Activated CD4-positive, alpha-beta memory T cell treated with anti-CD3 and anti-CD28 coated beads, Interleukin-2, amount 10 ng/mL, durations not matched to agents 7 days and 5 days (primary cell): ENCODE results near the gene GRIK4. TPM values are rescaled to one million over a fixed set of nuclear protein-coding genes. Genes with fewer than 3 reads are reported as not detected.

Experiments
- CTCF ChIA-PET: fragments of 350-600 bp; sonication (Branson Sonifier 250); formaldehyde crosslinking; loops from one replicate; lab custom pipeline; 2021; ENCODE audit warnings: antibody characterized with exemption, inconsistent platforms; lab: Charles Lee
- POLR2A ChIA-PET: fragments of 350-600 bp; sonication (Branson Sonifier 250); formaldehyde crosslinking; loops from one replicate; lab custom pipeline; 2021; ENCODE audit warnings: antibody characterized with exemption; lab: Charles Lee
- DNase-seq: peaks from one replicate; pipeline ENCODE4 v3.0.0-alpha.2; 2020
- H3K27ac Mint-ChIP-seq: one replicate; pipeline ENCODE4 v1.8.0; 2021; ENCODE audit warnings: mild to moderate bottlenecking, mixed read lengths
- H3K27me3 Mint-ChIP-seq: one replicate; pipeline ENCODE4 v1.8.0; 2021; ENCODE audit warnings: mixed read lengths
- H3K36me3 Mint-ChIP-seq: one replicate; pipeline ENCODE4 v1.8.0; 2021; ENCODE audit warnings: low read depth, mixed read lengths
- H3K4me1 Mint-ChIP-seq: one replicate; pipeline ENCODE4 v1.8.0; 2021; ENCODE audit warnings: mixed read lengths
- H3K4me3 Mint-ChIP-seq: one replicate; pipeline ENCODE4 v1.8.0; 2021; ENCODE audit warnings: mild to moderate bottlenecking, mixed read lengths
- H3K9me3 Mint-ChIP-seq: one replicate; pipeline ENCODE4 v1.8.0; 2021; ENCODE audit warnings: mixed read lengths
- total RNA-seq, 2 experiments: library from RNA; stranded (reverse); gene quantifications; one replicate each; pipeline ENCODE4 v1.2.3, GENCODE V29; 2021

Gene GRIK4
- total RNA-seq, 2 experiments from 2014 or later: not detected

DNA sequence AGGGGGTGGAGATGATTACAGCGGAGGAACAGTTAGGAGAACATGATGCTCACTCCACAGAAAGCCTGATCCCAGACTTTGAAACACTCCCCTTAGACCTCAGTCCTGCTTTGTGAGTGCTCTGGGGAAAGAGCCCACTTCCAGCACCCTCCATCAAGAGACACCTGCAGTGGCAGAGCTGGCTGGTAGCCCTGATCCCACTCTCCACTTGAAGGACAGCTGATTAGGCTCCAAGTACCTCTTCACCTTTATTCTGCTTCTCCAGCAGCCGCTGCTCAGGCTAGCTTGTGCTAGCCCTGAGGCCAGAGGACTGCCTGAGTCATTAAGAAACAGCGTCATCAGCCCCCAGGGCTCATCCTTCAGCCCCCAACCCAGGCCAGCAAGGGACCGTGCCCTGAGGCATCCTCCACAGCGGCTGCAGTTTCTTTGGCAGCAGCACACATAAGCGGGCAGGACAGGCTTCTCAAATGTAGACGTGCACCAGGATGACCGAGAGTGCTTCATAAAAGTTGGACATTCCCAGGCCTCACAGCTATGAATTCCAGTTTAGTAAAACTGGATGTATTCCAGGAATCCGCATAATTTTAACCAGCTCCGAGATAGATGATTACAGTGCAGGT, 366.3 kb downstream of the GRIK4 start:
- H3K36me3 Mint-ChIP-seq: no peaks in the 10 kb centered on the region
- DNase-seq: no peak
- no peaks in the 10 kb centered on the region for H3K4me1 Mint-ChIP-seq
- ChIA-PET POLR2A (no interaction called here), CTCF (no interaction called here)
- H3K4me3 Mint-ChIP-seq: no peak overlapping the region
- no peak overlapping the region for H3K27ac Mint-ChIP-seq
- peaks cover 8% of the 10 kb centered on the region for H3K27me3 Mint-ChIP-seq
- H3K9me3 Mint-ChIP-seq: peaks cover 7% of the 10 kb centered on the region

- Mint-ChIP-seq H3K4me3 (no peak overlapping the region), H3K4me1 (no peaks in the 10 kb centered on the region), H3K27me3 (peaks cover 7% of the 10 kb centered on the region), H3K9me3 (peaks cover 7% of the 10 kb centered on the region), H3K36me3 (no peaks in the 10 kb centered on the region), H3K27ac (no peak overlapping the region)
- ChIA-PET CTCF (no interaction called here), POLR2A (no interaction called here)
- no peak for DNase-seq
Observed at GRCh38 chr11:120878781-120879180, 367.2 kb downstream of the GRIK4 start.

GRCh38 chr11:120880498-120881175, 369.1 kb downstream of the GRIK4 start:
- Mint-ChIP-seq H3K4me1 (no peaks in the 10 kb centered on the region), H3K27me3 (peaks cover 7% of the 10 kb centered on the region), H3K9me3 (peaks cover 7% of the 10 kb centered on the region), H3K4me3 (no peak overlapping the region), H3K36me3 (no peaks in the 10 kb centered on the region), H3K27ac (no peak overlapping the region)
- ChIA-PET CTCF (no interaction called here), POLR2A (no interaction called here)
- no peak for DNase-seq

- no peaks in the 10 kb centered on the region for H3K9me3 Mint-ChIP-seq
- no peaks in the 10 kb centered on the region for H3K36me3 Mint-ChIP-seq
- H3K4me3 Mint-ChIP-seq: no peak overlapping the region
- H3K27ac Mint-ChIP-seq: no peak overlapping the region
- H3K4me1 Mint-ChIP-seq: no peaks in the 10 kb centered on the region
- CTCF ChIA-PET: no interaction called here
- H3K27me3 Mint-ChIP-seq: peaks cover 10% of the 10 kb centered on the region
- POLR2A ChIA-PET: no interaction called here
- DNase-seq: no peak
Observed at GRCh38 chr11:120881596-120881995, 370.0 kb downstream of the GRIK4 start.

GRCh38 chr11:120882175-120882574, 370.6 kb downstream of the GRIK4 start:
- Mint-ChIP-seq H3K36me3 (no peaks in the 10 kb centered on the region), H3K9me3 (no peaks in the 10 kb centered on the region), H3K27me3 (peaks cover 10% of the 10 kb centered on the region), H3K27ac (no peak overlapping the region), H3K4me3 (no peak overlapping the region), H3K4me1 (no peaks in the 10 kb centered on the region)
- POLR2A ChIA-PET: no interaction called here
- DNase-seq: no peak
- CTCF ChIA-PET: no interaction called here

GRCh38 chr11:120883404-120884080, 372.0 kb downstream of the GRIK4 start:
- POLR2A ChIA-PET: no interaction called here
- Mint-ChIP-seq H3K27ac (no peak overlapping the region), H3K4me1 (no peaks in the 10 kb centered on the region), H3K4me3 (no peak overlapping the region), H3K36me3 (no peaks in the 10 kb centered on the region), H3K9me3 (no peaks in the 10 kb centered on the region), H3K27me3 (peaks cover 10% of the 10 kb centered on the region)
- CTCF ChIA-PET: no interaction called here
- no peak for DNase-seq

DNA sequence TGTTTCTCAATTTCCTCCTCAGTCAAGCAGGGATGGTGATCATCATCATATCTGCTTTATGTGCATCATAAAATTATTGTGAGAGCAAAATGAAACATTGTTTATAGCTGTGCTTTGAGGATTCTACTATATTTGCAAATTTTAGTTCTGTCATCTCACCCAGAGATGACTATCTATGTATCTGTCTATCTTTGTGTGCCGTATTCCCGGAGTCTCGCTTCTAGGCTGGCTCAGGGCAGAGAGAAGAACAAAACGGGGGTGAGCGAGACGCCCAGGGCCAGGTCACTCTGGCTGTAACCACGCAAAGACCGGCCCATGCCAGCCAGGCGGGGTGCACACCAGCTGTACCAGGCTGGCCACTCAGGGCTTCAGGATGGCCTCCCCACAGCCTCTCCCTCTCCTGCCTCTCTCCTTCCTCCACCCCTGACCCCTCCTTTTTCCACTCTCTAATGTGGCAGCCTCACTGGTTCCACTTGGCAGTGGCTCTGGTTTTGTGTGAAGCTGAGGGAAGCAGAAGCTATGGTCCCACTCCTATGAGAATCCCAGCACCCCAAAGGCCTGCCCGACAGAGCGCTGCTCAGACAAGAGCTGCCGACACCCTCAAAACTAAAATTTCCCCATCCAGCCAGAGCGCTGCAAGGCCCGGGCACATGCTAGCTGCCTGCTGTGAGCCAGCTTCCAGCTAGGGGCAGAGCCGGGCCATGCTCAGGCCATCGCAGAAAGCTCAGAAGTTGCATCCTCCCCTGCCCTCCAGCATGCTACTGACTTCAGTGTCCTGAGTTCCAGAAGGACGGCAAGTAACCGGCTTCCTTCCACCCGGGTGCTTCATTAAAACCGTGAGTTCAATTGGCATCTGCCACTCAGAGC, 372.8 kb downstream of the GRIK4 start:
- no peak for DNase-seq
- Mint-ChIP-seq H3K4me1 (no peaks in the 10 kb centered on the region), H3K27ac (no peak overlapping the region), H3K9me3 (no peaks in the 10 kb centered on the region), H3K27me3 (peaks cover 10% of the 10 kb centered on the region), H3K4me3 (no peak overlapping the region), H3K36me3 (no peaks in the 10 kb centered on the region)
- POLR2A ChIA-PET: no interaction called here
- CTCF ChIA-PET: no interaction called here

DNA sequence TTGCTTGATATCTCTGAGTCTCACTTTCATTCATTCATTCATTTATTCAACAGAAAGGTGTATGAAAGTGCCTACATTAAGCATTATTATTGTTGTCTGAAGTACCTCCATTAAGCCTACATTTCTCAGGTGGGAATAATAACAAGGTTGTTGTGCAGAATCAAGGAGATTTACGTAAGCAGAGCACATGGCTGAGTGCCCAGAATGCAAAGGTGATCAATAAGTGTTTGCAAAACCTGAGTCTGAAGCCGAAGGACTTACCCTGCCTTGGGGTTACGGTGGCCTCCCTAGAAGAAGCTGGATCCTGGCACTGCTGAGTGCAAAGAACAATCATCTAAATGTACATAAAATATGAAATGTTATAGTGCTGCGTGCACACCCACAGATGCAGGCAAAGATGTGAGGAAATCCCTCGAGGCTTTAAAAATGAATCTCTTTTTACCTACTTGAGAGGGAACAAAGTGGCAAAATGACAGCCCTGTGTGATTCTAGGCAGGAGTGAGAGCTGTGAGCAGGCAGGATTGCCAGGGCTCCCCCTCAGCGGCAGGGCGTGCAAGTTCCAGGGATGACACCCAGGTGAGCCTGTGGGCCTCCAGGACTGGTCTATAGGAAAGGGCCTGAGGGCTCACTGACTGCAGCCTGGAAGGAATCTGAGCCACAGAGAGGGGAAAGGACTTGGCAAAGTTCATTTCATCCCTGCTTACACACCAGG, 379.2 kb downstream of the GRIK4 start:
- no peaks in the 10 kb centered on the region for H3K9me3 Mint-ChIP-seq
- no peaks in the 10 kb centered on the region for H3K36me3 Mint-ChIP-seq
- peaks cover 3% of the 10 kb centered on the region for H3K27me3 Mint-ChIP-seq
- ChIA-PET POLR2A (no interaction called here), CTCF (no interaction called here)
- no peak for DNase-seq
- no peaks in the 10 kb centered on the region for H3K4me1 Mint-ChIP-seq
- no peak overlapping the region for H3K27ac Mint-ChIP-seq
- no peak overlapping the region for H3K4me3 Mint-ChIP-seq

GRCh38 chr11:120893440-120894201, 382.1 kb downstream of the GRIK4 start:
- H3K36me3 Mint-ChIP-seq: no peaks in the 10 kb centered on the region
- peaks cover 3% of the 10 kb centered on the region for H3K27me3 Mint-ChIP-seq
- H3K4me3 Mint-ChIP-seq: no peak overlapping the region
- no peaks in the 10 kb centered on the region for H3K9me3 Mint-ChIP-seq
- no peak overlapping the region for H3K27ac Mint-ChIP-seq
- H3K4me1 Mint-ChIP-seq: no peaks in the 10 kb centered on the region
- ChIA-PET POLR2A (no interaction called here), CTCF (no interaction called here)
- DNase-seq: no peak

DNA sequence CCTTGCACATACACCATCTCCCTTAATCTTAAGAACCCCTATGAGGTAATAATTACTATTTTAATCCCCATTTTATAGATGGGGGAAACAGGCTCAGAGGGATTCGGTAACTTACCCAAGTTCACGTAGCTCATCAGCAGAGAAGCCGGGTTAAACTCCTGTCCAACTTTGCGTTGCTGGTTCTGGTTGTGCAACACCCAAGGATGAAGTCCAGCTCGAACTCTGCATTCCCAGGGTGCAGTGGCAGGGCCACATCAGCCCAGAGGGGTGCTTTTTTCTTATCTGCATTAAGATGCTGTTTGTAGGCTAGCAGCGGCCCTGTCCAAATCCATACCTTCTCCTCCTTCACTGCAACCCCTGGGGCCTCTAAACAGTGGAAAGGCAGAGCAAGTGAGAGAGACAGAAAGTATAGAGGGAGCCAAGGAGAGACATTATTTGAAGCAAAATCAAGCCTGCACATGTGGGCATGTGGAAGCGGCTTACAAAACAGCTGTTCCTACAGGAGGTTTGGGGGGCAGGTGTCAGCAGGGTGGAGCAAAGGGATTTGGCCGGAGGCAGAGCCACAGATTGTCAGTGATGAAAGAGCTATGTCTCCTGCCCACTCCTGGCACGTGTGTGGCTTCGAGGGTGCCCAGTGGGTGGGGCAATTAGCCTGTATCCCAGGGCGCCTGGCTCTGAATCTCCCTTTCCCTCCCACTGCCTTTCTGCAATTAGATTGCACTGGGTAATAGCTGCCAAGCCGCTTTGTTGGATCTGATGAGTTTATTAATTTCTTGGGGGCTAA, 382.8 kb downstream of the GRIK4 start:
- CTCF ChIA-PET: no interaction called here
- DNase-seq: no peak
- H3K27ac Mint-ChIP-seq: no peak overlapping the region
- H3K9me3 Mint-ChIP-seq: no peaks in the 10 kb centered on the region
- no peak overlapping the region for H3K4me3 Mint-ChIP-seq
- H3K36me3 Mint-ChIP-seq: no peaks in the 10 kb centered on the region
- H3K27me3 Mint-ChIP-seq: peaks cover 3% of the 10 kb centered on the region
- POLR2A ChIA-PET: no interaction called here
- H3K4me1 Mint-ChIP-seq: no peaks in the 10 kb centered on the region

- POLR2A ChIA-PET: no interaction called here
- no peak for DNase-seq
- peaks cover 7% of the 10 kb centered on the region for H3K27me3 Mint-ChIP-seq
- no peak overlapping the region for H3K4me3 Mint-ChIP-seq
- no peak overlapping the region for H3K27ac Mint-ChIP-seq
- CTCF ChIA-PET: no interaction called here
- H3K36me3 Mint-ChIP-seq: no peaks in the 10 kb centered on the region
- H3K4me1 Mint-ChIP-seq: no peaks in the 10 kb centered on the region
- H3K9me3 Mint-ChIP-seq: no peaks in the 10 kb centered on the region
Observed at GRCh38 chr11:120896687-120897086, 385.1 kb downstream of the GRIK4 start.
